HepG2 (cell line): ENCODE results near the gene MEAF6. TPM values are rescaled to one million over a fixed set of nuclear protein-coding genes. Genes with fewer than 3 reads are reported as not detected.
A peak's percentile ranks its signal among the peaks of the same experiment; 100 is the strongest.

Experiments used
- ATAC-seq: fragments of 200-7000 bp; cut with Tn5 transposase; 3 replicates; pipeline ENCODE4 v1.9.1; 2020; ENCODE audit warnings: mild to moderate bottlenecking, moderate library complexity
- BruUV-seq: library from RNA; stranded (reverse); fragments of 400-500 nt; replicated peaks from 2 replicates; lab custom pipeline; 2021; lab: Mats Ljungman, UMichigan
- CTCF ChIA-PET: fragments of 300-600 bp; formaldehyde crosslinking; extraction: SDS; loops from one replicate; lab custom pipeline; 2021; ENCODE audit warnings: low total read pairs, inconsistent platforms, low intra/inter-chr PET ratio; lab: Yijun Ruan, JAX
- POLR2A ChIA-PET: fragments of 350-600 bp; sonication (Branson Sonifier 250); formaldehyde crosslinking; loops from one replicate; lab custom pipeline; 2020; ENCODE audit warnings: antibody characterized with exemption, inconsistent platforms; lab: Yijun Ruan, JAX
- DNase-seq: peaks from one replicate; pipeline ENCODE4 v3.0.0-alpha.2; 2015; ENCODE audit warnings: low spot score
- FAIRE-seq: peaks from 3 replicates; lab custom pipeline; 2011; peaks lifted over from hg19 to GRCh38; lab: Jason Lieb, UNC
- H2AFZ ChIP-seq: one replicate; pipeline ENCODE4 v1.6.1; 2011; ENCODE audit warnings: low read length, inconsistent platforms
- H3K27ac ChIP-seq: fragments of 300-600 bp; 3 replicates; pipeline ENCODE4 v1.8.0; 2011; ENCODE audit warnings: mixed run types, mild to moderate bottlenecking, mixed read lengths, low read length, inconsistent platforms; ENCODE audit not compliant: insufficient read depth; ENCODE audit errors: extremely low read length
- H3K27me3 ChIP-seq, 2 experiments: fragments of 200-600 bp in 1 of 2; 2 replicates in 1 of 2; 3 replicates in 1 of 2; pipeline versions ENCODE4 v1.6.0 to v1.8.0; 2011; ENCODE audit warnings: low read length in 2 of 2, mild to moderate bottlenecking in 2 of 2, moderate library complexity in 2 of 2, inconsistent platforms in 1 of 2; ENCODE audit not compliant: insufficient read depth in 2 of 2, control insufficient read depth in 1 of 2
- H3K36me3 ChIP-seq, 2 experiments: fragments of 200-600 bp in 1 of 2; replicated peaks in 1 of 2; 2 replicates in 1 of 2; 3 replicates in 1 of 2; pipeline versions ENCODE4 v1.5.1 to v1.8.0; 2011; ENCODE audit warnings: low read length in 2 of 2, inconsistent platforms in 1 of 2; ENCODE audit not compliant: insufficient read depth in 2 of 2, control insufficient read depth in 1 of 2
- H3K4me1 ChIP-seq: 2 replicates; pipeline ENCODE4 v1.5.1; 2012; ENCODE audit warnings: low read length, inconsistent platforms; ENCODE audit not compliant: insufficient read depth
- H3K4me2 ChIP-seq: 2 replicates; pipeline ENCODE4 v1.6.0; 2011; ENCODE audit warnings: low read depth, low read length, inconsistent platforms
- H3K4me3 ChIP-seq, 3 experiments: fragments of 200-600 bp in 1 of 3; sonication (generic), shearing (Covaris generic) in 1 of 3; replicated peaks in 1 of 3; 2 replicates each; pipeline ENCODE4 v1.5.1; 2011 to 2016; ENCODE audit warnings: low read length in 3 of 3, inconsistent platforms in 2 of 3, low read depth in 2 of 3, mild to moderate bottlenecking in 2 of 3, control low read depth in 1 of 3, mixed read lengths in 1 of 3; ENCODE audit not compliant: insufficient read depth in 1 of 3
- H3K79me2 ChIP-seq: one replicate; pipeline ENCODE4 v1.6.1; 2011; ENCODE audit warnings: low read length, inconsistent platforms; ENCODE audit not compliant: insufficient read depth
- H3K9ac ChIP-seq: 2 replicates; pipeline ENCODE4 v1.6.0; 2011; ENCODE audit warnings: mild to moderate bottlenecking, low read depth, low read length, inconsistent platforms; ENCODE audit not compliant: insufficient read depth
- H3K9me3 ChIP-seq: 2 replicates; pipeline ENCODE4 v1.5.1; 2012; ENCODE audit warnings: mild to moderate bottlenecking, low read length
- H4K20me1 ChIP-seq: 2 replicates; pipeline ENCODE4 v1.6.0; 2011; ENCODE audit warnings: inconsistent platforms, mild to moderate bottlenecking, low read length, moderate library complexity; ENCODE audit not compliant: insufficient read depth
- CENPT ChIP-seq: sonication (generic); formaldehyde crosslinking; IDR thresholded peaks from 2 replicates; pipeline ENCODE4 v1.8.0; 2022; ENCODE audit warnings: low read depth, mild to moderate bottlenecking, moderate library complexity, missing genetic modification reagents
- THAP9 ChIP-seq: sonication (generic); formaldehyde crosslinking; IDR thresholded peaks from 2 replicates; pipeline ENCODE4; 2020; ENCODE audit warnings: missing genetic modification reagents, mild to moderate bottlenecking, borderline replicate concordance
- WGBS: methylation state at CpG from one replicate; pipeline ENCODE4 v1.1.6; 2017; ENCODE audit warnings: low lambda C conversion rate; 5-methylcytosine and 5-hydroxymethylcytosine counted together
- in situ Hi-C: cut with HindIII; loops from 2 replicates; pipeline ENCODE4 v1.10.0; 2017; ENCODE audit warnings: low pct_unique_long_range_greater_than_20kb; ENCODE audit not compliant: extremely low pct_ligation_motif_present
- intact Hi-C: fragments of 100-400 bp; cut with micrococcal nuclease; formaldehyde crosslinking; loops from one replicate; pipeline ENCODE4 v1.10.0; 2022; ENCODE audit not compliant: unreplicated experiment
- polyA plus RNA-seq, 8 experiments: library from polyadenylated mRNA; depleted of rRNA in 3 of 8; stranded (reverse) in 7 of 8; unstranded in 1 of 8; fragments of >200 nt; fragmentation: Illumina TruSeq in 4 of 8; extraction: Trizol in 4 of 8; gene quantifications; 2 replicates each; pipeline versions ENCODE4 v1.2.1 to v1.2.3, GENCODE V29; 2011 to 2016; ENCODE audit warnings: low read depth in 4 of 8, missing spikeins in 1 of 8, mixed read lengths in 1 of 8; ENCODE audit not compliant: insufficient read depth in 1 of 8
- total RNA-seq, 5 experiments: library from RNA; depleted of rRNA; stranded (reverse); fragments of >200 nt; fragmentation: Illumina TruSeq; extraction: Trizol; gene quantifications; 2 replicates each; pipeline ENCODE4 v1.2.3, GENCODE V29; 2016; ENCODE audit warnings: low read depth in 1 of 5
- TF ChIP-seq, protein P1 (sequence below): sonication (generic); formaldehyde crosslinking; IDR thresholded peaks from 2 replicates; pipeline ENCODE4 v1.4.0; 2020; ENCODE audit warnings: missing genetic modification reagents, mild to moderate bottlenecking, borderline replicate concordance

MEAF6 gene
- total and polyA plus RNA-seq, 2 of the 13 experiments (the other 11 are each of a cell fraction or from before 2014, with no cell fraction given) = 29.5 to 45.6 TPM

DNA sequence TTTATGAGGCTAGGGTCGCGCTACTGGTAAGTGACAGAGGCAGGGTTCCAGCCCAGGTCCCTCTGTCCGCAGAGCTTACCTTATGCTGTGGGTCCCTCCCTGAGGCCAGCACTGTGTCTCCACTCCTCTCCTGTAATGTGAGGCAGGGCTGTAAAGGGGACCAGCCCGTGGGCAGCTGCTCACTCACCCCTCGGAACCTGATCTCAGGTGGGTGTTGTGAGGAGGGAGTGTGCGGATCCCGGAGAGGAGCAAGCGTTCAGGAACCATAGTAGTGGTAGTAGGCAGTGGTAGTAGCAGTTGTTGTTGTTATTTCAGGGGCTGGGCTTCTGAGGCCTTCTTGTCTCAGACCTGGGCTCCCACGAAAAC lies 38.5 kb downstream of the MEAF6 start:
- FAIRE-seq = no peak
- H3K27ac ChIP-seq = peak overlapping the region; percentile 64

More for the DNA sequence above, 38.5 kb downstream of the MEAF6 start:
- H3K9ac ChIP-seq = peak overlapping the region; percentile 83
- peak overlapping the region; percentile 96 for H3K4me2 ChIP-seq
- intact Hi-C loops = loop anchor here (10.0 kb wide), 1 partner anchor 219 kb away; the partner anchor contains the start of gene CDCA8
- CTCF ChIA-PET = no interaction called here
- TF ChIP-seq, protein P1, sequence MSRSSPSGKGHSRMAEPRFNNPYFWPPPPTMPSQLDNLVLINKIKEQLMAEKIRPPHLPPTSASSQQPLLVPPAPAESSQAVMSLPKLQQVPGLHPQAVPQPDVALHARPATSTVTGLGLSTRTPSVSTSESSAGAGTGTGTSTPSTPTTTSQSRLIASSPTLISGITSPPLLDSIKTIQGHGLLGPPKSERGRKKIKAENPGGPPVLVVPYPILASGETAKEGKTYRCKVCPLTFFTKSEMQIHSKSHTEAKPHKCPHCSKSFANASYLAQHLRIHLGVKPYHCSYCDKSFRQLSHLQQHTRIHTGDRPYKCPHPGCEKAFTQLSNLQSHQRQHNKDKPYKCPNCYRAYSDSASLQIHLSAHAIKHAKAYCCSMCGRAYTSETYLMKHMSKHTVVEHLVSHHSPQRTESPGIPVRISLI = no peak
- 0 out of 2 replicates have a peak, but pooled peaks have one; percentile 18 for TF ChIP-seq CENPT (CRISPR knock-in tag)
- peak; percentile 7; the same call in 1 of the 2 replicates for TF ChIP-seq THAP9 (CRISPR knock-in tag)
- POLR2A ChIA-PET = interaction anchor here (1.3 to 6.1 kb wide), 7 partner anchors 10 to 214 kb away, joined by 5 to 57 read pairs (median 8); partner anchors contain the start of gene MEAF6
- H3K9me3 ChIP-seq = no peaks in the 10 kb centered on the region
- no peak overlapping the region for H2AFZ ChIP-seq
- WGBS = 39% methylated on average over 7 of the region's 9 CpGs
- H3K4me3 ChIP-seq = peak overlapping the region; percentile 65 to 85 (median 80); a peak in 5 of 6 replicates
- no peak for DNase-seq
- peaks cover 82% of the 10 kb centered on the region for H3K4me1 ChIP-seq
- BruUV-seq = no TSS peak
- peaks cover 17% of the 10 kb centered on the region; the same call in 1 of the 2 replicates for H4K20me1 ChIP-seq
- H3K36me3 ChIP-seq = peaks cover 0 to 8% of the 10 kb centered on the region in 2 experiments
- H3K27me3 ChIP-seq = no peaks in the 10 kb centered on the region; a peak in 1 of 5 replicates
- in situ Hi-C loops = no loop called here
- no peak for ATAC-seq
- H3K79me2 ChIP-seq = peaks cover 42% of the 10 kb centered on the region
